ENCODE data around the gene ATG16L1. TPM values are rescaled to one million over a fixed set of nuclear protein-coding genes. Genes with fewer than 3 reads are reported as not detected.

ATG16L1 gene
- total RNA-seq, 1 experiment from 2014 or later = 43.2 TPM

DNA sequence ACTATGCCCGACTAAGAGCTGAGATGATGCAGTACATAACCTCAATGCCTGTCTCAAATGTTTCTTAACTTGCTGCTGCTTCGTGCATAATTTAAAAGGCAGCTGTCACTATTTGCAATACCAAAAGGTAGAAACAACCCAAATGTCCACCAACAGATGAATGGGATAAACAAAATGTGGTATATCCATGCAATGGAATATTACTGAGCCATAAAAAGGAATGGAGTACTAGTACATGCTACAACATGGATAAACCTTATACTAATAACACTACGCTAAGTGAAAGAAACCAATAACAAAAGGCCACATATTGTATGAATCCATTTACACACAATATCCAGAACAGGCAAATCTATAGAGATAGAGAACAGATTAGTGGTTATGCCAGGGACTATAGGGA is 89.8 kb downstream of the ATG16L1 start:
- no peak for TF ChIP-seq EZH2 (IDR thresholded peaks at IDR 0.05; ENCODE audit: borderline replicate concordance, low read depth, low read length, poor library complexity, severe bottlenecking)
- TF ChIP-seq, protein P1, sequence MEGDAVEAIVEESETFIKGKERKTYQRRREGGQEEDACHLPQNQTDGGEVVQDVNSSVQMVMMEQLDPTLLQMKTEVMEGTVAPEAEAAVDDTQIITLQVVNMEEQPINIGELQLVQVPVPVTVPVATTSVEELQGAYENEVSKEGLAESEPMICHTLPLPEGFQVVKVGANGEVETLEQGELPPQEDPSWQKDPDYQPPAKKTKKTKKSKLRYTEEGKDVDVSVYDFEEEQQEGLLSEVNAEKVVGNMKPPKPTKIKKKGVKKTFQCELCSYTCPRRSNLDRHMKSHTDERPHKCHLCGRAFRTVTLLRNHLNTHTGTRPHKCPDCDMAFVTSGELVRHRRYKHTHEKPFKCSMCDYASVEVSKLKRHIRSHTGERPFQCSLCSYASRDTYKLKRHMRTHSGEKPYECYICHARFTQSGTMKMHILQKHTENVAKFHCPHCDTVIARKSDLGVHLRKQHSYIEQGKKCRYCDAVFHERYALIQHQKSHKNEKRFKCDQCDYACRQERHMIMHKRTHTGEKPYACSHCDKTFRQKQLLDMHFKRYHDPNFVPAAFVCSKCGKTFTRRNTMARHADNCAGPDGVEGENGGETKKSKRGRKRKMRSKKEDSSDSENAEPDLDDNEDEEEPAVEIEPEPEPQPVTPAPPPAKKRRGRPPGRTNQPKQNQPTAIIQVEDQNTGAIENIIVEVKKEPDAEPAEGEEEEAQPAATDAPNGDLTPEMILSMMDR (conservative IDR thresholded peaks at IDR 0.05; ENCODE audit: low read depth, low read length) = no peak
- no peak overlapping the region for H3K4me3 ChIP-seq (ENCODE audit: low read depth, low read length, poor library complexity, severe bottlenecking)
- H3K27ac ChIP-seq (ENCODE audit: low read depth, low read length, poor library complexity, severe bottlenecking) = no peak overlapping the region
- no peaks in the 10 kb centered on the region for H3K36me3 ChIP-seq (ENCODE audit: insufficient read depth, low read length, poor library complexity, severe bottlenecking)
- H3K27me3 ChIP-seq (replicated peaks; ENCODE audit: insufficient read depth, low read depth, low read length, poor library complexity) = no peaks in the 10 kb centered on the region
- BruUV-seq (replicated peaks) = no TSS peak
- no peaks in the 10 kb centered on the region for H3K9me3 ChIP-seq (ENCODE audit: low read depth, low read length, poor library complexity, severe bottlenecking)
- intact Hi-C loops (cut with micrococcal nuclease; ENCODE audit: unreplicated experiment) = no loop called here
- DNase-seq (ENCODE audit: low spot score) = no peak
- ChIA-PET CTCF (no interaction called here), POLR2A (ENCODE audit: low non-redundant PET) (no interaction called here)
- H3K4me1 ChIP-seq (ENCODE audit: insufficient read depth, low read length, poor library complexity, severe bottlenecking) = peaks cover 6% of the 10 kb centered on the region

DNA sequence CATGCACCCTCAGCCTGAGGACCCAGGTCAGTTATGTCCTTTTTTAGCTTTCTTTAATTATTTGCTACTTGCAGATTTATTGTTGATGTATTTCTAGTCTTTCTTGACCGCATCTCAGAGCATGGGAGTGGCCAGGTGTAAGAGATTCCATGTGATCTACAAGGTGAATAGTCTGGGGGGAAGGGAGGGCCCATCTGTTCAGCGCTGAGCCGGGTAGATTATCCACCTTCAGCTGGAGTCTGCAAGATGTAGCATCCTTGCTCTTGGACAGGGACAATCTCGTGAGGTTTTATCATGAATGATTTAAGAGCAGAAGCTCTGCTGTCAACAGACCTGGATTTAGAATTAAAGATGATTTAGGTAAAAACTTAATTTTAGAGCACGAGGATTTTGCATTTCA is 90.8 kb downstream of the ATG16L1 start:
- no peak for TF ChIP-seq EZH2 (IDR thresholded peaks at IDR 0.05; ENCODE audit: borderline replicate concordance, low read depth, low read length, poor library complexity, severe bottlenecking)
- TF ChIP-seq, protein P1 (conservative IDR thresholded peaks at IDR 0.05; ENCODE audit: low read depth, low read length) = no peak
- peaks cover 6% of the 10 kb centered on the region for H3K4me1 ChIP-seq (ENCODE audit: insufficient read depth, low read length, poor library complexity, severe bottlenecking)
- intact Hi-C loops (cut with micrococcal nuclease; ENCODE audit: unreplicated experiment) = no loop called here
- DNase-seq (ENCODE audit: low spot score) = no peak
- H3K27ac ChIP-seq (ENCODE audit: low read depth, low read length, poor library complexity, severe bottlenecking) = no peak overlapping the region
- H3K27me3 ChIP-seq (replicated peaks; ENCODE audit: insufficient read depth, low read depth, low read length, poor library complexity) = no peaks in the 10 kb centered on the region
- POLR2A ChIA-PET (ENCODE audit: low non-redundant PET) = interaction anchor here (0.6 kb wide), 1 partner anchor 269 kb away, joined by 3 read pairs; no protein-coding TSS in a partner anchor
- no TSS peak for BruUV-seq (replicated peaks)
- H3K9me3 ChIP-seq (ENCODE audit: low read depth, low read length, poor library complexity, severe bottlenecking) = no peaks in the 10 kb centered on the region
- no peak overlapping the region for H3K4me3 ChIP-seq (ENCODE audit: low read depth, low read length, poor library complexity, severe bottlenecking)
- H3K36me3 ChIP-seq (ENCODE audit: insufficient read depth, low read length, poor library complexity, severe bottlenecking) = no peaks in the 10 kb centered on the region
- CTCF ChIA-PET = interaction anchor here (0.6 to 0.7 kb wide), 2 partner anchors 63 to 243 kb away, joined by 4 read pairs; no protein-coding TSS in a partner anchor

DNA sequence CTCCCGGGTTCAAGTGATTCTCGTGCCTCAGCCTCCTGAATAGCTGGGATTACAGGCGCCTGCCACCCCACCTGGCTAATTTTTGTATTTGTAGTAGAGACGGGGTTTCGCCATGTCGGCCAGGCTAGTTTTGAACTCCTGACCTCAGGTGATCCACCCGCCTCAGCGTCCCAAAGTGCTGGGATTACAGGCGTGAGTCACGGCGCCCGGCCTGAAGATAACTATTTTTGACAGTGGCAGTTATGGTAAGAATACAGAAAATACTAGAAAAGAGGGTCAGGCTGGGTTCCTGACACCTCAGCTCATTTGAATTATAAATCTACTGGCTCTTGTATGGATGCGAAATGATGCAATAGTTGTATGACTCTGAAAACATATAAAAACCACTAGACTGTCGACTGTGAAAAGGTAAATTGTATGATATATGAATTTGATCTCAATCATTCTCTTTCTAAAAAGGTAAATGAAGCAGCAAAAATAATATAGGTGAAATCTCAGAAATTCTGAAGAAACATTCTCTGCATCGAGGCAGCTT is 91.8 kb downstream of the ATG16L1 start:
- POLR2A ChIA-PET (ENCODE audit: low non-redundant PET) = no interaction called here
- TF ChIP-seq EZH2 (IDR thresholded peaks at IDR 0.05; ENCODE audit: borderline replicate concordance, low read depth, low read length, poor library complexity, severe bottlenecking) = no peak
- TF ChIP-seq, protein P1 (conservative IDR thresholded peaks at IDR 0.05; ENCODE audit: low read depth, low read length) = no peak
- intact Hi-C loops (cut with micrococcal nuclease; ENCODE audit: unreplicated experiment) = no loop called here

More for the DNA sequence above, 91.8 kb downstream of the ATG16L1 start:
- Histone ChIP-seq H3K4me3 (ENCODE audit: low read depth, low read length, poor library complexity, severe bottlenecking) (no peak overlapping the region), H3K36me3 (ENCODE audit: insufficient read depth, low read length, poor library complexity, severe bottlenecking) (no peaks in the 10 kb centered on the region), H3K9me3 (ENCODE audit: low read depth, low read length, poor library complexity, severe bottlenecking) (no peaks in the 10 kb centered on the region), H3K27me3 (replicated peaks; ENCODE audit: insufficient read depth, low read depth, low read length, poor library complexity) (no peaks in the 10 kb centered on the region), H3K4me1 (ENCODE audit: insufficient read depth, low read length, poor library complexity, severe bottlenecking) (no peaks in the 10 kb centered on the region), H3K27ac (ENCODE audit: low read depth, low read length, poor library complexity, severe bottlenecking) (no peak overlapping the region)
- CTCF ChIA-PET = interaction anchor here (0.6 kb wide), 1 partner anchor 29 kb away, joined by 9 read pairs; no protein-coding TSS in a partner anchor
- DNase-seq (ENCODE audit: low spot score) = no peak
- no TSS peak for BruUV-seq (replicated peaks)

Other genes with a start within 250 kb of the ATG16L1 start
- 0.57 and 0.69 TPM in 2 replicates for gene NGEF, start 238.4 kb upstream of the ATG16L1 start, total RNA-seq (2021)
- not detected in 2 replicates for gene NEU2, start 219.0 kb upstream of the ATG16L1 start, total RNA-seq (2021)
- 2.3 and 3.0 TPM in 2 replicates for gene INPP5D, start 191.3 kb upstream of the ATG16L1 start, total RNA-seq (2021)
- gene SAG, start 56.1 kb downstream of the ATG16L1 start, total RNA-seq (2021) = 1.3 and 2.4 TPM in 2 replicates
- 106 and 128 TPM in 2 replicates for gene DGKD, start 102.8 kb downstream of the ATG16L1 start, total RNA-seq (2021)